NCI-H748 treated with DMSO at 0.1 percent for 48 hours (cell line): ENCODE measurements around the gene TAF1D.
"Not testable (repeated sequence)": the region's sequence is repeated elsewhere in the genome, so short reads cannot be mapped to it uniquely, and the experiment has no call there.

Experiments
- DNase-seq: peaks from one replicate; lab custom pipeline; 2025; lab: John Stamatoyannopoulos, UW

The TAF1D gene, protein sequence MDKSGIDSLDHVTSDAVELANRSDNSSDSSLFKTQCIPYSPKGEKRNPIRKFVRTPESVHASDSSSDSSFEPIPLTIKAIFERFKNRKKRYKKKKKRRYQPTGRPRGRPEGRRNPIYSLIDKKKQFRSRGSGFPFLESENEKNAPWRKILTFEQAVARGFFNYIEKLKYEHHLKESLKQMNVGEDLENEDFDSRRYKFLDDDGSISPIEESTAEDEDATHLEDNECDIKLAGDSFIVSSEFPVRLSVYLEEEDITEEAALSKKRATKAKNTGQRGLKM

DNA sequence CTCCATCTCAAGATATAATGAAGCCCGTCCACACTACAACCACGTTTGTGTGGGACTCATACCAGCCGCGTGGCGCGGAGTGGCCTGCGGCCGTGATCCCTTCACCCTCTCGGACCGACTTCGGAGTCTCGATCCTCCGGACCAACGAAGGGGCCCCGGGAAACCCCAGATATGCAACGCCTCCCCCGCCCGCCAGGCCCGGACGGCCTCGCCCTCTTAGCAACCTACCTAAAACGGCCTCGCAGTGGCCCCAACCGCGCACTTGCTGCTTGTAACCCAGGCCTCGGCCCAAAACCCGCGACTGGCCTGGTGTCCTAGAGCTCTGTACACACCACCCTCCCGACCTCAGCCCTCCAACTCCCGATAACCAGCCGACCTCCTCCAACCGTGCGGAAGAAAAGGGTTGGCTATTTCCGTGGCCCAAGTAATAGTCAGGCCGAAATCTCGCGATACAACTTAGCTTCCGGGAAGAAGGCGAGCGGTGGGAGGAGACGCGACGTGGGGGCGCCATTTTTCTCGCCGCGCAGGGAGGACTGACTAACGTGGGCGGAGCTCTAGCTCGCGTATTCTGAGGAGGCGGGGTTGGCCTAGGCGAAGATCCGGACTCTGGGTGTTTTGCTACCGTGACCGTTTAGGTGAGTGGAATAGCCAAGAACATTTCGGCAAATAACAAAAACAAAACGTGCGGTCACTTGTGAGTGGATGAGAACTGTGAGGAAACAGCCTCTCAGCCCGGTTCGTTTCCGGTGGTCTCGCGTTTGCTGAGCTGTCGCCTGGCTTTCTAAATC, at the start of gene TAF1D, which contains the start of gene C11orf54:
TSS of gene TAF1D (minus strand) at position 402 of the 788 bp plus-strand sequence. CDS start 2,191 bp downstream, outside the sequence.
TSS of gene C11orf54 (plus strand) at position 579 of the 788 bp plus-strand sequence. CDS start 5,722 bp downstream, outside the sequence.
- DNase-seq, result peak; percentile 86

DNA sequence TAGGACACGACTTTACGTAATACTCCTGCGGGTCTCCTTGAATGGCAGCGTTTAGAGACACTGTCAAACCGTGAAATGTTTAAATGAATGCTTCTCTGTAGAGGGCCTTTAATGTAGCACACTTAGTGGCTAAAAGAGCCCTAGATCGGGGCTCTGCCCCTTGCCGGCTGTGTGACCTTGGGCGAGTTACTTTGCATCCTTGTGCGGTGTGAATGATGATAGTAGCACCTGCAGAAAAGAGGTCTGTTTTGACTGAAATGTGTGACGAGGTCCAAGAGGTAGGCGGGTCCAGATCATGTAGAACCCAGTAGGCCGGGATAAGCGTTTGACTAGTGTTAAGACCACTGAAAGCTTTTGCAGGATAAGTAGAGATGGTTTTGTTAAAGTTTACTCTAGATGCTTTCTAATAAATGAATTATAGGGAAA, 43.7 kb upstream of the TAF1D start:
- peak; percentile 3 for DNase-seq

DNA sequence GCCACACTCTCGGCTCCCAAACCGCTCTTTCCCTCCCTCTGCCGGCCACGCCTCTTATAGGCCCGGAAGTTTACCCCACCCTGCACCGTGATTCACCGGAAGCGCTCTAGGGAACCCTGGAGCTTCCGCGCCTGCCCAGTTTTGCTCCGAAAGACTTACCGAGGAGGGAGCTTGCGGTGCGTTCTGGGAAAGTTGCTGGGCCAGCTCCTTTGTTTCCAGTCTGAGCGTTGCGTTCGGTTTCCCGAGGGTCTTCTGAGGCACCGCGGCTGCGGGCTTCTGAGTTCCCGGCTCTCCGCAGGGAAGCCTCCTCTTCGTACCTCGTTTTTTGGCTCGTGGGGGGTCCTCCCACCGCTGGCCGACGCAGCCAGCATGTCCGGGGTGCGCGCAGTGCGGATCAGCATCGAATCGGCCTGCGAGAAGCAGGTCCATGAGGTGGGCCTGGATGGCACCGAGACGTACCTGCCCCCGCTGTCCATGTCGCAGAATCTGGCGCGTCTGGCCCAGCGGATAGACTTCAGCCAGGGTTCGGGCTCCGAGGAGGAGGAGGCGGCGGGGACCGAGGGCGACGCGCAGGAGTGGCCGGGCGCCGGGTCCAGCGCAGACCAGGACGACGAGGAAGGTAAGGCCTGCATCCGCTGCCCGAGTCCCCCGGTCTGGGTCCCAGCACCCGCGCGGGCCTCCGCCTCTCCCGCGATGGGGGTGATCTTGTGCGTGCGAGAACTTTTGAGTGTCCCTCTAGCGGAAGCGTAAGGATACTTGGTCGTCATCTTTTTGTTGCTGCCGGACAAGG, 43.0 kb upstream of the TAF1D start, which contains the start of gene MED17:
TSS of gene MED17 (plus strand) at position 138 of the 790 bp plus-strand sequence. CDS start at position 370, 232 bp downstream.
- DNase-seq, result peak; percentile 84

DNA sequence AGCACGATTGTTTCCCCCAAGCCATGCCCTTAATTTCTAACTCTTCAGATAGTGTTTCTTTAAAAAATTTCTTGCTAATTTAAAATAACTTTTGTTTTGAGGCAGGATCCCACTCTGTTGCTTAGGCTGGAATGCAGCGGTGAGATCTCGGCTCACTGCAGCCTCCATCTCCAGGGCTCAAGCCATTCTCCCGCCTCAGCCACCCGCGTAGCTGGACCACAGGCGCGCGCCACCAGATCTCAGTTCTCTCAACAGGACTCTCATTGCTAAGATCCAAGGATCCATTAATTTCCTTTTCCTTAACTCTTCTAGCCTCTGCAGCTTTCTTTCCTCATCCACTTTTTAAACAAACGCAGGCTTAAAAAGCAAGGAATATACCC, 42.5 kb upstream of the TAF1D start:
- DNase-seq, result peak; percentile 56

DNA sequence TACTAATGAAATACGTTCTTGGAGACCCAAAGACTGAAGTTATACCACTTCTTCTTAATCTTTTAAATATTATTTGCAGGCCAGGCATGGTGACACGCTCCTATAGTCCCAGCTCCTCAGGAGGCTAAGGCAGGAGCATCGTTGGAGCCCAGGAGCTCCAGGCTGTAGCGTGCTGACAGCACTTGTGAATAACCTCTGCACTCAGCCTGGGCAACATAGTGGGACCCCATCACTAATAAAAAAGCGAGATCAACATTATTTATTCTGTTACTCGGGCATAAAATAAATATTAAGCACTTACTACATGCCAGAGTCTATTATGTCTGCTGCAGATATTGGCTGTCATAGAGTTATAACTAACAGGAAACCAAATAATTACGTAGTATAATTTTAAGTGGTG, 42.1 kb upstream of the TAF1D start:
- no peak for DNase-seq

DNA sequence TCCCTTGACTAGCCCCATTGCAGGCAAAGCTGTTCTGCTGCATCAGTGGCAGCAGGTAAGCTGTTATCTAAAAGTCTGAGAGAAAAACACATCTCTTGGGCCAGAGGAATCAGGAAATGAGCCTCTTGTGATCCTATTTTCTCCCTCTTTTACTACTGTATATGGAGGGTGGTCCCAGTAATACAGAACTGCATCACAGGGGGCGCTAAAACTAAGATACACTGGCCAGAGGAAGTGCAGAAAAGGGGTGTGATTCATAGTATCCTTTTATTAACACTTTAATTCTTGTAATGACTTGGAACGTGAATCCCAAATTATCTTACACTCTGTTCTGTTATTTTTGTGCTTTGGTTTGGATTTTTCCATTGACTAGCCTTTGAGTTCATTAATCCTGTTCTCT, 34.0 kb upstream of the TAF1D start:
- DNase-seq, result no peak

DNA sequence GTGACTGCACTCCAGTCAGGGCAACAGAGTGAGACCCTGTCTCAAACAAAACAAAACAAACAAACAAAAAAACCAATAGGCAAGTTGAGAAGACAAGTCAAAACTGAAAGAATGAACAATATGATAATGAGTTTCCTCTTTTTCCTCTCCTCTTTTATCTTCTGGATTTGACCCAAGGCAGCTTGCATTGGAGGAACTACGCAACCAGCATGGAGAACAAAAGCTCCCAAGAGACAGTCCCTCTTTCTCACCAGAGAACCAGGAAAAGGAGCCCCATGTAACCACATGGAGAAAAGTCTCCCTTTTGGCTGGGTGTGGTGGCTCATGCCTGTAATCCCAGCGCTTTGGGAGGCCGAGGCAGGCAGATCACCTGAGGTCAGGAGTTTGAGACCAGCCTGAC, 33.3 kb upstream of the TAF1D start:
- not testable (repeated sequence) for DNase-seq

DNA sequence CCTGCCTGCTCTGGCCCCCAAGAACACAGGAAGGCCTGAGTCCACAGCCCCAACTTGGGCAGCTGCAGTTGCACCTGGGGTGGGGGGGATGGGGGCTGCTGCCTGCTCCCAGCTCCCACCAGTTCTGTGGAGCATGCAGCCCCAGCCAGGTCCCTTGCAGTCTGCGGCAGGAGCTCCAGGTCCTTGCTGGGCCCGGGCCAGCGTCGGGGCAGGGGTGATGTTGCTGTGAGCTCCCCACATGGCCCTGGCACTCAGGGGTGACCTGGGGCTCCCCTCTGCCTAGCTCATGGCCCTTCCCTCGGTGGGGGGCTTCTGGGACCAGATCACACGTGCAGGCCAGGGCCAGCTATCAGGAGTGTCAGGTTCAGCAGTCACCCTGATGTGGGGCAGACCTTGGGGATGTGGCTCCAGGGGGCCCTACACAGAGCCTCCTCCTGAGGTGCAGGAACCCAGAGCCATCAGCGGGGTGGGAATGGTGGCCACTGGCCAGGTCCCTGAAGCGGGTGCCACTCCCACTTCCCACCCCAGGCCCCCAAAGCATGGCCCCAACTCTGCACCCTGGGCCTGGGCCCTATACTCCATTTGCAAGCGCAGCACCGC, 32.4 kb upstream of the TAF1D start:
- DNase-seq, result no peak

DNA sequence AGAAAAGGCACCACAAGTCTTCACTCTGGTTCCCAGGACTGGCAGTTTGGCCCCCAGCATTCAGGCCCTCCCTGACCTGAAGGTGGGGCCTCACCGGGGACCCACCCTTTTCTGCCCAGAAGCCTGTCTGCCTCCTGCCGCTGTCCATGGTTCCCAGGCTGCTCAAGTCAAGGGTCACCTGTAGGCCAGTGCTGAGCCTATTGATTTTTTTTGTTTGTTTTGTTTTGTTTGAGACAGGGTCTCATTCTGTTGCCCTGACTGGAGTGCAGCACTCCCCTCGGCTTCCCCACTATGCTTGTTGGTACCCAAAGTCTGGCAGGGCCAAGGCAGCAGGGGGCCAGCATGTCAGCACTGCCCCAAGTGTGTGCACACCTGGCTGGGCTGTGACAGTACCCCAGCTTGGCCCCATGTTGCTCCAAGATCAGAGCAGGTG, 31.8 kb upstream of the TAF1D start:
- DNase-seq, result no peak

DNA sequence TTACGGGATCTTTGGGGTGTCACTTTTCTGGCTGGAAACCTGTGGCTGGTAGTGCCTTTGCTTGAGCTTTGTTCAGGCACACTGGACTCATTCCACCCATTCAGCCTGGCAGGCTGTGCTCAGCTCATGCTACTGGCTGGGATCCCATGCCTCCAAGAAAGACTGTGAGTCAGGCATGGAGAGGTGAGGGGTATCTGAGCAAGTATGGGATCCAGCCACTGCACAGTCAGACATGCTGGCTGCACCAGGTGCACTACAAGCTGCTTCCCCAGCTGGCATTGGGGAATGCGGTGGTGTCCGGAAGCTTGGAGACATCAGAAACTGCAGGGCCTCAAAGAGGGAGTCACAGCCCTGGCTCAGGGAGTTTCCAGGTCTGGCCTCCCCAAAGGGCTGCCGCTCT, 30.8 kb upstream of the TAF1D start:
- DNase-seq, result no peak

DNA sequence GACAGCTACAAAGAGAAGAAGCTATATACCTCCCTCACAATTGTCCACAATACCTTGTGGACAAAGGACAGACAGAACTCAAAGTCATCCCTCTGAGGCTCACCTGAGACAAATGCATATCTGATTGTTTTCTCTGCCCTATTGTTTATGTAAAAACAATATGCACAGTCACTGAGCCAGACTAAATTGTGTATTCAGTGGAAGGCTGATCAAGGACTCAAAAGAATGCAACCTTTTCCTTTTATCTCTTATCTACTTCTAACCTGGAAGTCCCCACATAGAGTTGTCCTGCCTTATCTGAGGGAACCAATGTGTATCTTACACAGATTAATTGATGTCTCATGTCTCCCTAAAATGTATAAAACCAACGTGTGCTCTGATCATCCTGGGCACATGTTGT, 28.9 kb upstream of the TAF1D start:
- no peak for DNase-seq

DNA sequence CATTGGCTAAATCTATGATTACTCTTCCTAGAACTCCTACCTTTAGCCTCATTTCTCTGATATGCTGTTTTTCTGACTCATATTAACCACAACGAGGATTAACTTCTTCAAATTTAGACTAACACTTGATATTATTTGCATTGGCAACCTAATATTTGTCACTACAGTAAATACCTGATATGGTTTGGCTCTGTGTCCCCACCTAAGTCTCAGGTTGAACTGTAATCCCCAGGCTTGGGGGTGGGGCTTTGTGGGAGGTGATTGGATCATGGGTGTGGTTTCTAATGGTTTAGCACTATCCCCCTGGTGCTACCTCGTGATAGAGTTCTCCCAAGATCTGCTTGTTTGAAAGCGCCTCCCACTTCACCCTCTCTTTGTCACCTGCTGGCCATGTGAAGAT, 25.7 kb upstream of the TAF1D start:
- DNase-seq, result no peak

DNA sequence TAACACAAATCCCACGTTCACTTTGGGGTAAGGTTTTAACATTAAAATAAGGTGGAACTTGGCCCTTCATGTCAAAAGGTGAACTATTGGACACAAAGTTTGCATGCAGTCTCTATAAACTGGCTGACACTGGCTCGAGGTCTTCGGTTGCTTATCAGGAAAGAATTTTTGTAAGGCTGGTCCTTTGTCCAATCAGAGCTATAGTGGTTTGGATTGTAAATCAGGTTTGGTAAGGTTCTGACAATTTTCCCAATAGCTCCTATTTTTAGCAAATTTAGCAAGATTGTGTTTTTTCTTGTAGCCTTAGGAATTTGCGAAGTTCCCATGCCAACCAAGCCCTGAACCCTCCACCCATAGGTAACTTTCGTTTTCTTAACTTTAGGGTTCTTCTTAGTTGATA, 25.2 kb upstream of the TAF1D start:
- DNase-seq, result no peak

DNA sequence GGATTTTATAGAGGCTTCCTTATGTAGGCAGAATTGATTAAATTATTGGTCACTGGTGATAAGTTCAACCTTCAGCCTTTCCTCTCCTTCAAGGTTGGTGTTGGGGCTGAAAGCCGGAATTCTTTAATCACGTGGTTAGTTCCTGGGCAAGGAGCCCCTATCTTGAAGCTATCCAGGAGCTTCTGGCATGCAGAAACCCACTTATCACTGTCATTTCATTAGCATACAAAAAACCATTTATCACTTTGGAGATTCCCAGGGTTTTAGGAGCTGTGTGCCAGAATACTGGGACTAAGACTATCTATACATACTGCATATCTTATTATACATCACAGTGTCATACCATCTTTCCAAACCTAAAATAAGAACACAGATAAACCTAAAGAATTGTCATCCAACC, 24.3 kb upstream of the TAF1D start:
- DNase-seq, result no peak

DNA sequence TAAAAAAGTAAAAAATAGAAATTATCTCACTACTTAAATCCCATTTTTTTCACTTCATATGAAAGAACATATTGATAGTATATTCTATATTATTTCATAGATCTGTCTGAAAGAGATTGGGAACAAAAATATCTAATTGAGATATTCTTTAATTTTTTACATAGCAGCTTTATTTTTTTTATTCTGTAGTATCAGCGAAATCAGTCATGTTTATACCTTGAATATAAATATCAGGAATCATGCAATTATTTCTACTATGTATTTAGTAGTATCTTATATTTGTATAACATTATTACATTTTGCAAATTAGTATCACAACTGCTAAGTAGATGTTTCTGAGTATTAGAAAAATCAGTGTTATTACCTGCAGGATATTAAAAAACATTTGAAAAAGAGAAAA, 20.6 kb upstream of the TAF1D start:
- DNase-seq, result no peak

DNA sequence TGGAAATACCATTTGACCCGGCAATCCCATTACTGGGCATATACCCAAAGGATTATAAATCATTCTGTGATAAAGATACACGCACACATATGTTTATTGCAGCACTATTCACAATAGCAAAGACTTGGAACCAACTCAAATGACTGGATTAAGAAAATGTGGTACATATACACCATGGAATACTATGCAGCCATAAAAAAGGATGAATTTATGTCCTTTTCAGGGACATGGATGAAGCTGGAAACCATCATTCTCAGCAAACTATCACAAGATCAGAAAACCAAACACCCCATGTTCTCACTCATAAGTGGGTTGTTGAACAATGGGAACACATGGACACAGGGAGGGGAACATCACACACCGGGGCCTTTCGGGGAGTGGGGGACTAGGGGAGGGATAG, 17.8 kb upstream of the TAF1D start:
- DNase-seq, result not testable (repeated sequence)

DNA sequence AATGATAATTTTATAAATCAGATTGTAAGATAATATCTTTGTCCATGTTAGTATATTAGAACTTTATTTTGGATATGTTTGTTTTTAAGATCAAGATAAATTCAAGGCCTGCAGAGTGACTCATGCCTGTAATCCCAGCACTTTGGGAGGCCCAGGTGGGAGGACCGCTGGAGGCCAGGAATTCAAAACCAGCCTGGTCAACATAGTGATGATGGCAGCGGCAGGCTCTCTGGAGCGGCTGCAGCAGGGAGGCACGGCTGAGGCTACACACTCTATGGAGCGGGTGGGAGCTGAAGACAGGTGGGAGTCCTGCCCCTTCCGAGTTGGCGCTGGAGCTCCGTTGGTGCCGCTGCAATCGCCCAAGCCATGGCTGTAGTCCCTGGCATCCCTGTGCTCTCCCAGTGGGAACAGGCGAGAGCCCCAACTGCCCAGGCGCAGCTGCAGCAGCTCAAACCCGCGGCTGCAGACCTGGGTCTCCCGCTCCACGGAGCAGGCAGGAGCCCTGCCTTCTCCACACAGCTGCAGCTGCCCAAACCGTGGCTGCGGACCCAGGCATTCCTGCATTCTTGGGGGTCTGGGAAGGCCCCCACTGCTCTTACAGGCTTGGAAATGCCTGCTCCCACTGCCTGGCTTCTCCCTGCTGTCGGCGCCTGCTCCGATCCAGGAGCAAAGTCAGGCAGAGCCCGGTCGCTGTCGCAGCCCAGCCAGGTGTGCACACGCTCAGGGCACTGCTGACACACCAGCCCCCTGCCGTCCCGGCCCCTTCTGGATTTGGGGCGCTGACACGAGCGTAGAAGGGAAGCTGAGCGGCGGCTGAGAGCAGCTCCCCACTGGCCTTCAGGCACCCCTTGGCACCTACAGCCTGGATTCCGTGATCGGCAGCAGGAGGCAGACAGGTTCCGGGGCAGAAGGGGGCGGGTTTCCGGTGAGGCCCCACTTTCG, 16.9 kb upstream of the TAF1D start:
- no peak for DNase-seq

DNA sequence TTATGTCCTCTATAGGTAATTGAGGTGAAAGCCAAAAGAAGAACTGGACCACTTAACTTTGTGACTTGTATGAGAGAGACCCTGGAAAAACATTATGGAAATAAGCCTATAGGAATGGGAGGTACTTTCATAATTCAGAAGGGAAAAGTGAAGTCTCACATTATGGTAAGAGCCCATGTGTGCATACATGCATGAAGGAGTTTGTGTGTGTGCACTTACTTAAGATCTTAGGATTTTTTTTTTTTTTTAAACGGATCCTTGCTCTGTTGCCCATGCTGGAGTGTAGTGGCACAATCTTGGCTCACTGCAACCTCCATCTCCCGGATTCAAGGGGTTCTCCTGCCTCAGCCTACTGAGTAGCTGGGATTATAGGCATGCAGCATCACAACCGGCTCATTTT, 16.0 kb upstream of the TAF1D start:
- DNase-seq, result no peak

DNA sequence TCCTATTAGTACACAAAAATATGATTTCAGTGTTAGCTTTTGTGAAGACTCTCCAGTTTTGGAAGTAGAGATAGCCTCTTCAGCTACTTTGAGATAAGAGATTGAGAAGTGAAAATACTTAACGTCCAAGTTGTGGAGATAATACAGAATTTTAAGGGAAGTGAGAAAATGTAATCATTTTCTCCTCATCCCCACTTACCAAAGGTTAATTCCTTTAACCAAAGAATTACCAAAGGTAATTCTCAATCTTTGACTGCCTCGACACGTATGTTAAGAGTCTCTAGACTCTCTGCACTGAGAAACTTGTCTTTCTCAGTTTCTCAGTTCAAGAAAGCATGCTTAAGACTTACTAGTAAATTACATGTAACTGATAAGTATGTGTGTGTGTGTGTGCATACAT, 15.5 kb upstream of the TAF1D start:
- no peak for DNase-seq

DNA sequence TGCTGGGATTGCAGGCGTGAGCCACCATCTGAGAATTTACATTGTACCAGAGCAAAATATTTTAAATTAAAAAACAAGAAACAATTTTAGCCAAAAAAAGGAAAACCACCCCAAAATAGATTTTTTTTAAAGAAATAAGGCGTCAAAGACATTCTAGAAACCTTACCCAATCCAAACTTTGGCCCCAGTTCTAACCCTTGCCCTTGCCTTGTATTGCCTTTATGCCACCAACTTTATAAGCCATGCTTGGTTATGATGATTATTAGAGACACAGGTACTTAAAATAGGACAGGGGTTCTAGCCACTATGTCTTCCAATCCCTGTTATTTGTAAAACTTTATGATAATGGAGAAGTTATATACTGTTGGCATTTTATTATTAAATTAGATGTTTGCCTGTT, 11.9 kb upstream of the TAF1D start:
- no peak for DNase-seq

DNA sequence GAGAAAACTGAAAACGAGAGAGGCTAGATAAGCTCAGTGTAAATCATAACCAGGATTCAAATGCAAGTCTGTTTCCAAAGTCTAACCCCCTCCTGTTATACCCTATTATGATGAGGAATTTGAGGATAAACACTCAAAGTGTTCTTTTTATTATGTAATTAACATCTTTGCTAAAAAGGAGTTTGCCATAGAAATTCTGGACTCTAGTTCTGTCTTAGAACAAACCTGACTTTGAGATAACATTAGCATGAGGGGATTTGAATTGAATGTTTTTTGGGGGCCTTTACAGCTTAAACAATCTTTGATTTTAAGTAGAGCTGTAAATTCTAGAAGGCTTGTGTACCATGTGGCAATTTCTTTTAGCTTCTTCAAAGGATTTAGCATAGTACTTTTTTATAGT, 9.7 kb upstream of the TAF1D start:
- no peak for DNase-seq
